HepG2 (cell line): ENCODE results near the gene SLC16A13. TPM values are rescaled to one million over a fixed set of nuclear protein-coding genes. Genes with fewer than 3 reads are reported as not detected.

ENCODE experiments used
- FOSL2 ChIP-seq: sonication (generic); formaldehyde crosslinking; IDR thresholded peaks from 2 replicates; pipeline ENCODE4 v1.4.0; 2020; ENCODE audit warnings: missing genetic modification reagents
- MAF1 ChIP-seq: sonication (generic); formaldehyde crosslinking; IDR thresholded peaks from 2 replicates; pipeline ENCODE4 v1.5.0; 2020; ENCODE audit warnings: missing genetic modification reagents, borderline replicate concordance
- POLR2AphosphoS2 ChIP-seq: IDR thresholded peaks from 2 replicates; pipeline ENCODE4 v1.6.1; 2011; ENCODE audit warnings: low read depth, low read length, improper control_type of control experiment
- RAD51 ChIP-seq: fragments of 450-650 bp; IDR thresholded peaks from 2 replicates; pipeline ENCODE4 v1.6.1; 2016; ENCODE audit warnings: borderline replicate concordance
- SMARCC2 ChIP-seq: fragments of 450-650 bp; IDR thresholded peaks from 2 replicates; pipeline ENCODE4 v1.6.1; 2017; ENCODE audit warnings: antibody characterized with exemption, mild to moderate bottlenecking
- ZFYVE20 ChIP-seq: sonication (generic); formaldehyde crosslinking; IDR thresholded peaks from 2 replicates; pipeline ENCODE4 v1.8.0; 2023; ENCODE audit warnings: low read depth, mild to moderate bottlenecking, moderate library complexity, missing genetic modification reagents, borderline replicate concordance
- ZNF160 ChIP-seq: sonication (generic); formaldehyde crosslinking; IDR thresholded peaks from 2 replicates; pipeline ENCODE4 v1.8.0; 2022; ENCODE audit warnings: mild to moderate bottlenecking, inconsistent platforms, missing genetic modification reagents
- ZNF292 ChIP-seq: sonication (generic); formaldehyde crosslinking; IDR thresholded peaks from 2 replicates; pipeline ENCODE4 v1.8.1; 2022; ENCODE audit warnings: mild to moderate bottlenecking, low read depth, missing genetic modification reagents, borderline replicate concordance
- ZNF350 ChIP-seq: sonication (generic); formaldehyde crosslinking; IDR thresholded peaks from 2 replicates; pipeline ENCODE4 v1.4.0; 2020; ENCODE audit warnings: mild to moderate bottlenecking, low read depth, missing genetic modification reagents, borderline replicate concordance
- ZNF431 ChIP-seq: sonication (generic); formaldehyde crosslinking; IDR thresholded peaks from 2 replicates; pipeline ENCODE4 v1.9.0; 2022; ENCODE audit warnings: missing genetic modification reagents, low read depth, mild to moderate bottlenecking, borderline replicate concordance
- ZNF75D ChIP-seq: sonication (generic); formaldehyde crosslinking; IDR thresholded peaks from 2 replicates; pipeline ENCODE4 v1.8.1; 2023; ENCODE audit warnings: missing genetic modification reagents, mild to moderate bottlenecking, borderline replicate concordance
- ZNF850 ChIP-seq: sonication (generic); formaldehyde crosslinking; conservative IDR thresholded peaks from 2 replicates; pipeline ENCODE4 v1.9.0; 2021; ENCODE audit warnings: mild to moderate bottlenecking, missing genetic modification reagents
- polyA plus RNA-seq, 8 experiments: library from polyadenylated mRNA; depleted of rRNA in 3 of 8; stranded (reverse) in 7 of 8; unstranded in 1 of 8; fragments of >200 nt; fragmentation: Illumina TruSeq in 4 of 8; extraction: Trizol in 4 of 8; gene quantifications; 2 replicates each; pipeline versions ENCODE4 v1.2.1 to v1.2.3, GENCODE V29; 2011 to 2016; ENCODE audit warnings: low read depth in 4 of 8, missing spikeins in 1 of 8, mixed read lengths in 1 of 8; ENCODE audit not compliant: insufficient read depth in 1 of 8
- total RNA-seq, 5 experiments: library from RNA; depleted of rRNA; stranded (reverse); fragments of >200 nt; fragmentation: Illumina TruSeq; extraction: Trizol; gene quantifications; 2 replicates each; pipeline ENCODE4 v1.2.3, GENCODE V29; 2016; ENCODE audit warnings: low read depth in 1 of 5
- TF ChIP-seq, protein P1 (sequence below): sonication (generic); formaldehyde crosslinking; IDR thresholded peaks from 2 replicates; pipeline ENCODE4 v1.4.0; 2020; ENCODE audit warnings: missing genetic modification reagents
- TF ChIP-seq, protein P2 (sequence below): sonication (generic); formaldehyde crosslinking; IDR thresholded peaks from 2 replicates; pipeline ENCODE4 v1.5.0; 2020; ENCODE audit warnings: mild to moderate bottlenecking, missing genetic modification reagents
- TF ChIP-seq, protein P3 (sequence below): sonication (generic); formaldehyde crosslinking; IDR thresholded peaks from 2 replicates; pipeline ENCODE4 v1.5.1; 2020; ENCODE audit warnings: mild to moderate bottlenecking, missing genetic modification reagents, borderline replicate concordance
- TF ChIP-seq, protein P4 (sequence below): IDR thresholded peaks from 2 replicates; pipeline ENCODE4 v1.6.1; 2016
- TF ChIP-seq, protein P5 (sequence below): sonication (generic); formaldehyde crosslinking; IDR thresholded peaks from 2 replicates; pipeline ENCODE4 v1.4.0; 2020; ENCODE audit warnings: mild to moderate bottlenecking, missing genetic modification reagents, borderline replicate concordance

The SLC16A13 gene
- total and polyA plus RNA-seq, 2 of the 13 experiments (the other 11 are each of a cell fraction or from before 2014, with no cell fraction given), result 2.2 to 3.0 TPM

DNA sequence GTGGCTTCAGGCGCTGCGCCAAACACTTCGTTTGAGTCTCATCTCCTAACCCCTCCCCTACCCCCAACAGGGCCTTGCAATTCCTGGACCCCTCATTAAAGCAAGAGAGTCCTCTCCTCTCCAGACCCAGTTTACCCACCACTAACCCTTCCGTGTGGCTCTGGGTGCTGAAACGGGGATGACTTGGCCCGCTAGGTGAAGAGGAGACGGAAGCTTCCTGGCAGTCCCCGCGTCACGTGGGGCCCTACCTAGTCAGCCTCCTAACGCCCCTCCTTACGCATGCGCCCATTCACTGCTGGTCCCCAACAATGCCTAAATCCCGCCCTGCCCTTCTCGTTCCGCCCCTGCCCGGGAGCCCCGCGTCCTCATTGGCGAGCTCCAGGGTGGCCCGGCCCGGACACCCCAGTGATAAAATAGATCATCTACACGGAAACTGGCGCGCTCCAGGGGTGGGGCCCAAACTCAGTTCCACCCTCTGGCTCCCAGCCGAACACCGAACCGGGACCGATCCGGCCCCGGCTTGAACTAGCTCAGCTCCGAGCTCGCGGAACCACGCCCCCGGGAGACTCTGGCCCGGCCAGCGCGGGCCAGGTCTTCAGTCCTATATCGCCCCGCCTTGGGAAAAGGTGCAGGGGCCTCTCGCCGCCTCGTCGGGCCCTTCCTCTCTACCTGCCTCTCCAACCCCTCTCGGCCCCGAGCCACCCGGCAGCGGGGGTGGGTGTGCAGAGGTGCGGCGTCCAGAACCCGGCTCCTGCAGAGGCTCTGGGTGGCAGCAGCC, at the start of gene SLC16A13 (continued):
- TF ChIP-seq ZNF160 (CRISPR knock-in tag) (peak; percentile 16; the same call in 1 of the 2 replicates), ZNF350 (CRISPR knock-in tag) (no peak), RAD51 (peak; percentile 87), FOSL2 (peak; percentile 51), POLR2AphosphoS2 (no peak), ZNF850 (CRISPR knock-in tag) (no peak), SMARCC2 (no peak), ZNF292 (no peak), ZNF75D (CRISPR knock-in tag) (no peak), ZNF431 (peak; percentile 35; the same call in 1 of the 2 replicates), ZFYVE20 (CRISPR knock-in tag) (no peak), MAF1 (CRISPR knock-in tag) (peak; percentile 43; the same call in 1 of the 2 replicates)
- TF ChIP-seq, protein P1, sequence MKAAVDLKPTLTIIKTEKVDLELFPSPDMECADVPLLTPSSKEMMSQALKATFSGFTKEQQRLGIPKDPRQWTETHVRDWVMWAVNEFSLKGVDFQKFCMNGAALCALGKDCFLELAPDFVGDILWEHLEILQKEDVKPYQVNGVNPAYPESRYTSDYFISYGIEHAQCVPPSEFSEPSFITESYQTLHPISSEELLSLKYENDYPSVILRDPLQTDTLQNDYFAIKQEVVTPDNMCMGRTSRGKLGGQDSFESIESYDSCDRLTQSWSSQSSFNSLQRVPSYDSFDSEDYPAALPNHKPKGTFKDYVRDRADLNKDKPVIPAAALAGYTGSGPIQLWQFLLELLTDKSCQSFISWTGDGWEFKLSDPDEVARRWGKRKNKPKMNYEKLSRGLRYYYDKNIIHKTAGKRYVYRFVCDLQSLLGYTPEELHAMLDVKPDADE, result no peak
- TF ChIP-seq, protein P2, sequence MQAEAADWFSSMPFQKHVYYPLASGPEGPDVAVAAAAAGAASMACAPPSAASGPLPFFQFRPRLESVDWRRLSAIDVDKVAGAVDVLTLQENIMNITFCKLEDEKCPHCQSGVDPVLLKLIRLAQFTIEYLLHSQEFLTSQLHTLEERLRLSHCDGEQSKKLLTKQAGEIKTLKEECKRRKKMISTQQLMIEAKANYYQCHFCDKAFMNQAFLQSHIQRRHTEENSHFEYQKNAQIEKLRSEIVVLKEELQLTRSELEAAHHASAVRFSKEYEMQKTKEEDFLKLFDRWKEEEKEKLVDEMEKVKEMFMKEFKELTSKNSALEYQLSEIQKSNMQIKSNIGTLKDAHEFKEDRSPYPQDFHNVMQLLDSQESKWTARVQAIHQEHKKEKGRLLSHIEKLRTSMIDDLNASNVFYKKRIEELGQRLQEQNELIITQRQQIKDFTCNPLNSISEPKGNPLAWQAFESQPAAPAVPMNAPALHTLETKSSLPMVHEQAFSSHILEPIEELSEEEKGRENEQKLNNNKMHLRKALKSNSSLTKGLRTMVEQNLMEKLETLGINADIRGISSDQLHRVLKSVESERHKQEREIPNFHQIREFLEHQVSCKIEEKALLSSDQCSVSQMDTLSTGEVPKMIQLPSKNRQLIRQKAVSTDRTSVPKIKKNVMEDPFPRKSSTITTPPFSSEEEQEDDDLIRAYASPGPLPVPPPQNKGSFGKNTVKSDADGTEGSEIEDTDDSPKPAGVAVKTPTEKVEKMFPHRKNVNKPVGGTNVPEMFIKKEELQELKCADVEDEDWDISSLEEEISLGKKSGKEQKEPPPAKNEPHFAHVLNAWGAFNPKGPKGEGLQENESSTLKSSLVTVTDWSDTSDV (CRISPR knock-in tag), result peak; percentile 77; the same call in 1 of the 2 replicates
- TF ChIP-seq, protein P3, sequence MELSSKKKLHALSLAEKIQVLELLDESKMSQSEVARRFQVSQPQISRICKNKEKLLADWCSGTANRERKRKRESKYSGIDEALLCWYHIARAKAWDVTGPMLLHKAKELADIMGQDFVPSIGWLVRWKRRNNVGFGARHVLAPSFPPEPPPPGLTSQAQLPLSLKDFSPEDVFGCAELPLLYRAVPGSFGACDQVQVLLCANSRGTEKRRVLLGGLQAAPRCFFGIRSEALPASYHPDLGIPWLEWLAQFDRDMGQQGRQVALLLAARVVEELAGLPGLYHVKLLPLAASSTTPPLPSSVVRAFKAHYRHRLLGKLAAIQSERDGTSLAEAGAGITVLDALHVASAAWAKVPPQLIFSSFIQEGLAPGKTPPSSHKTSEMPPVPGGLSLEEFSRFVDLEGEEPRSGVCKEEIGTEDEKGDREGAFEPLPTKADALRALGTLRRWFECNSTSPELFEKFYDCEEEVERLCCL (CRISPR knock-in tag), result no peak
- TF ChIP-seq, protein P4, sequence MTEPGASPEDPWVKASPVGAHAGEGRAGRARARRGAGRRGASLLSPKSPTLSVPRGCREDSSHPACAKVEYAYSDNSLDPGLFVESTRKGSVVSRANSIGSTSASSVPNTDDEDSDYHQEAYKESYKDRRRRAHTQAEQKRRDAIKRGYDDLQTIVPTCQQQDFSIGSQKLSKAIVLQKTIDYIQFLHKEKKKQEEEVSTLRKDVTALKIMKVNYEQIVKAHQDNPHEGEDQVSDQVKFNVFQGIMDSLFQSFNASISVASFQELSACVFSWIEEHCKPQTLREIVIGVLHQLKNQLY (CRISPR knock-in tag), result peak; percentile 59; the same call in 1 of the 2 replicates
- TF ChIP-seq, protein P5, sequence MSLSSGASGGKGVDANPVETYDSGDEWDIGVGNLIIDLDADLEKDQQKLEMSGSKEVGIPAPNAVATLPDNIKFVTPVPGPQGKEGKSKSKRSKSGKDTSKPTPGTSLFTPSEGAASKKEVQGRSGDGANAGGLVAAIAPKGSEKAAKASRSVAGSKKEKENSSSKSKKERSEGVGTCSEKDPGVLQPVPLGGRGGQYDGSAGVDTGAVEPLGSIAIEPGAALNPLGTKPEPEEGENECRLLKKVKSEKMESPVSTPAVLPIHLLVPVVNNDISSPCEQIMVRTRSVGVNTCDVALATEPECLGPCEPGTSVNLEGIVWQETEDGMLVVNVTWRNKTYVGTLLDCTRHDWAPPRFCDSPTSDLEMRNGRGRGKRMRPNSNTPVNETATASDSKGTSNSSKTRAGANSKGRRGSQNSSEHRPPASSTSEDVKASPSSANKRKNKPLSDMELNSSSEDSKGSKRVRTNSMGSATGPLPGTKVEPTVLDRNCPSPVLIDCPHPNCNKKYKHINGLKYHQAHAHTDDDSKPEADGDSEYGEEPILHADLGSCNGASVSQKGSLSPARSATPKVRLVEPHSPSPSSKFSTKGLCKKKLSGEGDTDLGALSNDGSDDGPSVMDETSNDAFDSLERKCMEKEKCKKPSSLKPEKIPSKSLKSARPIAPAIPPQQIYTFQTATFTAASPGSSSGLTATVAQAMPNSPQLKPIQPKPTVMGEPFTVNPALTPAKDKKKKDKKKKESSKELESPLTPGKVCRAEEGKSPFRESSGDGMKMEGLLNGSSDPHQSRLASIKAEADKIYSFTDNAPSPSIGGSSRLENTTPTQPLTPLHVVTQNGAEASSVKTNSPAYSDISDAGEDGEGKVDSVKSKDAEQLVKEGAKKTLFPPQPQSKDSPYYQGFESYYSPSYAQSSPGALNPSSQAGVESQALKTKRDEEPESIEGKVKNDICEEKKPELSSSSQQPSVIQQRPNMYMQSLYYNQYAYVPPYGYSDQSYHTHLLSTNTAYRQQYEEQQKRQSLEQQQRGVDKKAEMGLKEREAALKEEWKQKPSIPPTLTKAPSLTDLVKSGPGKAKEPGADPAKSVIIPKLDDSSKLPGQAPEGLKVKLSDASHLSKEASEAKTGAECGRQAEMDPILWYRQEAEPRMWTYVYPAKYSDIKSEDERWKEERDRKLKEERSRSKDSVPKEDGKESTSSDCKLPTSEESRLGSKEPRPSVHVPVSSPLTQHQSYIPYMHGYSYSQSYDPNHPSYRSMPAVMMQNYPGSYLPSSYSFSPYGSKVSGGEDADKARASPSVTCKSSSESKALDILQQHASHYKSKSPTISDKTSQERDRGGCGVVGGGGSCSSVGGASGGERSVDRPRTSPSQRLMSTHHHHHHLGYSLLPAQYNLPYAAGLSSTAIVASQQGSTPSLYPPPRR (CRISPR knock-in tag), result 0 out of 2 replicates have a peak, but pooled peaks have one; percentile 9
